ENCODE measurements around the gene CD33. TPM values are rescaled to one million over a fixed set of nuclear protein-coding genes. Genes with fewer than 3 reads are reported as not detected.

Gene CD33
- total RNA-seq, 1 experiment from 2014 or later: 2.2 TPM

DNA sequence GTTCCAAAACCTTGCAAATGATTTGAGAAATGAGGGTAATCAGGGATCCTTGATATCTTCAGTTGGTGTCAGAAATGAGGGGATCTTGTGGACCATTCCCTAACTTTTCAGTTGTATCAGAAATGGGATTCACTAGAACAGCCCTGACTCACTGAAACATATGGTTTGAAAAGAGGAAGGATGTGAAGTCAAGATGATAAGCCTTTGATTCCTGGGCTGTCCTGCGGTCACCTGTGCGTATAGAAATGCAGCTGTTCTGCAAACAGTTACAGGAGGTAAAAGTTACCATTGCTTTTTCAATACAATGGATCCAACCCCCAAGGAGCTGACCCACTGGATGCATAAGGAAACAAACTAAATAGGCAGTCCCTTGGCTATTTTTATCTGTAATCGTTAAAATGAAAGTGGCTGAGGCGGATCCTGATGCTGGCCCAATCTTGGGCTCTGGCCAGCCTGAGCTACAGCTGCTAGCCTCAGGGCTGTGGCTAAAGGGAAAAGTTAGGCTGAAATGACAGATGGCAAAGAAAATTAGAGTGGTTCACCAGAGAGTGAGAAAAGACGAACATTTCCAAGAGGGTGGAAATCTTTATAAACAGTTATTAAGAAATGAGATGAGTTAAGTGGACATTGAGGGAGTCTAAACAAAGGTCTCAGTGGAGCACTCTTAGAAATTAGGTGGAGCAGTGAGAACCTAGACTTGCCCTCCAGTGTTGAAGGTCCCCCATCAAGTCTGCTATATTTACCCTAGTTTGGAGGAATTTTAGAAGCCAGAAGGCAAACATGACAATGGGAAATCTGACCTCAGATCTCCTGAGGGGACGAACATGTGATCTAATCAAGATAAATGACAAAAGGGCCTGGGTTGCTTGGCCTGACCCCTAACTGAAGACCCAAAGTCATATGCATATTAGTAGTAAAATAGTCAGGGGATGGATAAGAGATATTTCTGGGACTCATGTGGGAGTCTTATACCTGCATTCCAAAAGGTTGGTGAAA, 33.6 kb downstream of the CD33 start:
- no peak for TF ChIP-seq EZH2 (IDR thresholded peaks at IDR 0.05; ENCODE audit: low read length, unreplicated experiment)
- TF ChIP-seq, protein P1, sequence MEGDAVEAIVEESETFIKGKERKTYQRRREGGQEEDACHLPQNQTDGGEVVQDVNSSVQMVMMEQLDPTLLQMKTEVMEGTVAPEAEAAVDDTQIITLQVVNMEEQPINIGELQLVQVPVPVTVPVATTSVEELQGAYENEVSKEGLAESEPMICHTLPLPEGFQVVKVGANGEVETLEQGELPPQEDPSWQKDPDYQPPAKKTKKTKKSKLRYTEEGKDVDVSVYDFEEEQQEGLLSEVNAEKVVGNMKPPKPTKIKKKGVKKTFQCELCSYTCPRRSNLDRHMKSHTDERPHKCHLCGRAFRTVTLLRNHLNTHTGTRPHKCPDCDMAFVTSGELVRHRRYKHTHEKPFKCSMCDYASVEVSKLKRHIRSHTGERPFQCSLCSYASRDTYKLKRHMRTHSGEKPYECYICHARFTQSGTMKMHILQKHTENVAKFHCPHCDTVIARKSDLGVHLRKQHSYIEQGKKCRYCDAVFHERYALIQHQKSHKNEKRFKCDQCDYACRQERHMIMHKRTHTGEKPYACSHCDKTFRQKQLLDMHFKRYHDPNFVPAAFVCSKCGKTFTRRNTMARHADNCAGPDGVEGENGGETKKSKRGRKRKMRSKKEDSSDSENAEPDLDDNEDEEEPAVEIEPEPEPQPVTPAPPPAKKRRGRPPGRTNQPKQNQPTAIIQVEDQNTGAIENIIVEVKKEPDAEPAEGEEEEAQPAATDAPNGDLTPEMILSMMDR (conservative IDR thresholded peaks at IDR 0.05; ENCODE audit: low read depth, low read length): no peak
- no peak for TF ChIP-seq EZH2phosphoT487 (IDR thresholded peaks at IDR 0.05; ENCODE audit: borderline replicate concordance, low read length)
- ChIA-PET POLR2A (ENCODE audit: unreplicated experiment) (no interaction called here), CTCF (interaction anchor here (0.5 to 1.1 kb wide), 4 partner anchors 11 to 398 kb away, joined by 3 to 5 read pairs (median 3); no protein-coding TSS in a partner anchor)
- BruUV-seq (replicated peaks): no TSS peak
- H3K79me2 ChIP-seq (ENCODE audit: low read length): no peaks in the 10 kb centered on the region
- H3F3A ChIP-seq (ENCODE audit: low read length, unreplicated experiment): no peaks in the 10 kb centered on the region
- no peaks in the 10 kb centered on the region for H3K36me3 ChIP-seq (ENCODE audit: low read depth, low read length)
- no peaks in the 10 kb centered on the region for H3K9me3 ChIP-seq (ENCODE audit: low read length)
- H3K9ac ChIP-seq (ENCODE audit: low read length): no peak overlapping the region
- intact Hi-C loops (cut with micrococcal nuclease): loop anchor here (1.0 kb wide), 1 partner anchor 100 kb away; no protein-coding TSS in a partner anchor
- DNase-seq (no peak), ATAC-seq (no peak)
- no peaks in the 10 kb centered on the region for H3K4me1 ChIP-seq (ENCODE audit: insufficient read depth, low read length)
- H2AFZ ChIP-seq (ENCODE audit: low read length): no peak overlapping the region
- no peaks in the 10 kb centered on the region for H3K9me2 ChIP-seq (replicated peaks; ENCODE audit: low read length)
- H4K20me1 ChIP-seq (ENCODE audit: low read length): no peaks in the 10 kb centered on the region
- H3K4me3 ChIP-seq (ENCODE audit: low read length): no peak overlapping the region
- peaks cover 75% of the 10 kb centered on the region for H3K27me3 ChIP-seq (ENCODE audit: low read length)
- no peak overlapping the region for H3K27ac ChIP-seq (ENCODE audit: low read length)
- H3K4me2 ChIP-seq (ENCODE audit: low read length): no peak overlapping the region

DNA sequence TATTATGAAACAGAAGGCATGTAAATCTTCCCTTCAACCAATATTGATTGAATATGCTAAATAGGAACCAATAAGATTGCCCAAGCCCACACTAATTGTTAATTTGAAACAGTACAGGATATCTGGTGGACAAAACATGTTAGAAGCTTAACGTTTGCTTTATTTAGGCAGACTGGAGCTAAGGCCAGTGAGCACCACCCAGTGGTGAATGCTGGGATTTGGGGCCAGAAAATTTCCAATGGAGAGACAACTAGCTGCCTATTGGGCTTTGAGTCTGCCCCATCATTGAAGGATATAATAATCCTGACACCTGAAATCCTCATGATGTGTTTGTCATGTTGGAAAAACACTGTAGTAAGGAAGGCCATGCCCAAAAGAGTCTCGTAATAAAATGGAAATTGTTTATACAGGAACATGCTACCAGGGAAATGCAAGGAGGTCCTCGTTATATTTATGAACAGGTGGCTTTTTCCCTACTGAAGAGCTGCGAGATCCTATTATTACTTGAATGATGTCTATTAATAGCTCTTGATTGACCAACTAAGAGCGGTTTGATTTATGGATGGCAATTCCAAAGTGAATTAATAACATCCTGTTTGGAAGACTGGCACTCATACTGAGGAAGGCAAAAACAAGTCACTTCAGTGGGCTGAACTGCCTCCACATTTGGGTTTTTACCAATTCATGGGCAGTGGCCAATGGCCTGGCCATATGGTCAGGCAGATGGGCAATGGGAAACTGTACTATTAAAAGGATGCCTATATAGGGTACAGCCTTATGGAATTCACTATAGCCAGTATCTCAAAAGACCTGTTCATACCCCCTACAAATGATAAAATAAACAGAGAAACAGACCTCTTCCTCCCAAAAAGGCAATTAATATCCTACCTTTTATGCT, 34.7 kb downstream of the CD33 start:
- Histone ChIP-seq H3K9ac (ENCODE audit: low read length) (no peak overlapping the region), H3K36me3 (ENCODE audit: low read depth, low read length) (no peaks in the 10 kb centered on the region), H3K4me2 (ENCODE audit: low read length) (no peak overlapping the region), H4K20me1 (ENCODE audit: low read length) (no peaks in the 10 kb centered on the region), H3K4me3 (ENCODE audit: low read length) (no peak overlapping the region), H3K9me3 (ENCODE audit: low read length) (no peaks in the 10 kb centered on the region), H3F3A (ENCODE audit: low read length, unreplicated experiment) (no peaks in the 10 kb centered on the region), H3K4me1 (ENCODE audit: insufficient read depth, low read length) (no peaks in the 10 kb centered on the region), H3K9me2 (replicated peaks; ENCODE audit: low read length) (no peaks in the 10 kb centered on the region), H3K79me2 (ENCODE audit: low read length) (no peaks in the 10 kb centered on the region), H3K27me3 (ENCODE audit: low read length) (peaks cover 75% of the 10 kb centered on the region), H2AFZ (ENCODE audit: low read length) (no peak overlapping the region), H3K27ac (ENCODE audit: low read length) (no peak overlapping the region)
- TF ChIP-seq, protein P1 (conservative IDR thresholded peaks at IDR 0.05; ENCODE audit: low read depth, low read length): peak; percentile 93
- TF ChIP-seq EZH2phosphoT487 (IDR thresholded peaks at IDR 0.05; ENCODE audit: borderline replicate concordance, low read length): no peak
- no peak for TF ChIP-seq EZH2 (IDR thresholded peaks at IDR 0.05; ENCODE audit: low read length, unreplicated experiment)
- ATAC-seq (peak; percentile 77), DNase-seq (peak; percentile 78)
- intact Hi-C loops (cut with micrococcal nuclease): loop anchor here (1.0 kb wide), 1 partner anchor 101 kb away; no protein-coding TSS in a partner anchor
- ChIA-PET CTCF (interaction anchor here (0.5 to 1.1 kb wide), 6 partner anchors 10 to 397 kb away, joined by 3 to 5 read pairs (median 4); no protein-coding TSS in a partner anchor), POLR2A (ENCODE audit: unreplicated experiment) (interaction anchor here (0.6 kb wide), 1 partner anchor 89 kb away, joined by 4 read pairs; no protein-coding TSS in a partner anchor)
- BruUV-seq (replicated peaks): no TSS peak

Data from PC-3 (cell line).